Peyer's patch (tissue), 4 donors: ENCODE data around the gene CIZ1. TPM values are rescaled to one million over a fixed set of nuclear protein-coding genes. Genes with fewer than 3 reads are reported as not detected.

ENCODE experiments used
- DNase-seq, 3 donors: peaks; one replicate each; pipeline ENCODE4 v3.0.0-alpha.2; 2017 to 2019
- H3K27ac ChIP-seq, 4 donors: fragments of 200-600 bp; sonication (generic); one replicate each; pipeline ENCODE4 v1.5.1; 2016 to 2019
- H3K27me3 ChIP-seq, 2 donors: fragments of 200-600 bp; sonication (generic); one replicate each; pipeline ENCODE4 v1.5.1; 2019
- H3K36me3 ChIP-seq, 3 donors: fragments of 200-600 bp; sonication (generic); one replicate each; pipeline ENCODE4 v1.5.1; 2016 to 2019
- H3K4me1 ChIP-seq, 4 donors: fragments of 200-600 bp; sonication (generic); one replicate each; pipeline ENCODE4 v1.5.1; 2016 to 2019
- H3K4me3 ChIP-seq, 4 donors: fragments of 200-600 bp; sonication (generic); 1 replicate in 3 of 4; 2 replicates in 1 of 4; pipeline ENCODE4 v1.5.1; 2016 to 2019; ENCODE audit warnings: mild to moderate bottlenecking in 1 of 4
- H3K9me3 ChIP-seq, 4 donors: fragments of 200-600 bp; sonication (generic); one replicate each; pipeline ENCODE4 v1.5.1; 2016 to 2019; ENCODE audit warnings: mild to moderate bottlenecking in 1 of 4
- POLR2A ChIP-seq, 2 donors: fragments of 450-650 bp; IDR thresholded peaks; one replicate each; pipeline ENCODE4 v1.5.1; 2017; ENCODE audit warnings: antibody characterized with exemption in 2 of 2, mild to moderate bottlenecking in 2 of 2, moderate library complexity in 2 of 2
- total RNA-seq, 4 donors: library from RNA; depleted of rRNA; stranded (reverse); fragments of >200 nt; gene quantifications; one replicate each; pipeline ENCODE4 v1.1.0, GENCODE V29; 2016
- TF ChIP-seq, protein P1 (sequence below), 6 experiments: fragments of 450-650 bp in 4 of 6; fragments of 200-600 bp in 2 of 6; sonication (generic) in 1 of 6; IDR thresholded peaks; one replicate each; pipeline ENCODE4 v1.5.1; 2017 to 2019; ENCODE audit warnings: antibody characterized with exemption in 6 of 6, mild to moderate bottlenecking in 3 of 6, moderate library complexity in 1 of 6

Gene CIZ1
- total RNA-seq, 4 donors from 2014 or later = 52.2 to 144 (median 95.3) TPM

DNA sequence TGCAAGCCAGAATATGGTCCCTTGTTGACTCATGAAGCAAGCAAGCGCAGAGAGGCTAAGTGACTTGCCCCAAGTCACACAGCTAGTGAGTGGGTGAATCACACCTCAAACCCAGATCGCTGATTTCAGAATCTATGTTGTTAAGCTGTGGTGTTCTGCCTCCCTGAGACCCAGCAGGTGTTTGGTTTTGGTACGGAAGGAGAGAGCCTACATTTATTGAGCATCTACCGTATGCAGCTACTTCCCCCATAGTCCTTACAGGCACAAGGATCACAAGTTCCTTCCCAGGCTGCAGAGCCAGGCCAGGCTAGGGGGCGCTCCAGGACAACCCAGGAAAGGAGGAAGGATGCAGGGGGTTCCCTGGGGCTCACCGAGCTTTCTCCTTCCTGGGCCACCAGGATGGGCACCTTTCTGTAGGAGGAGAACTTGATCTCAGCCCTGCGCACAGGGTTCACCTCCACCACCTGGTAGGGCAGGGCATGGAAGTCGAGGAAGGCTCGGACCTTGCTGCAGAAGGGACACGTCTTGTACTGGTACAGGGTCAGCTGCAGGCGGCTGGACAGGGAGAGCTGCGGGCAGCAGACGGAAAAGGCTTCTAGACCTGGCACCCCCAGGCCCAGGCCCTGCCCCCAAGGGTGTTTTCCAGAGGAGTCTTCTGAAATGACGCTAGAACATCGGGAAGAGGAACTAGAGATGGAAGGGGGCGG, 66.3 kb downstream of the CIZ1 start:
- peak; percentile 63 to 88 (median 82) for DNase-seq
- no peak overlapping the region for H3K4me3 ChIP-seq

DNA sequence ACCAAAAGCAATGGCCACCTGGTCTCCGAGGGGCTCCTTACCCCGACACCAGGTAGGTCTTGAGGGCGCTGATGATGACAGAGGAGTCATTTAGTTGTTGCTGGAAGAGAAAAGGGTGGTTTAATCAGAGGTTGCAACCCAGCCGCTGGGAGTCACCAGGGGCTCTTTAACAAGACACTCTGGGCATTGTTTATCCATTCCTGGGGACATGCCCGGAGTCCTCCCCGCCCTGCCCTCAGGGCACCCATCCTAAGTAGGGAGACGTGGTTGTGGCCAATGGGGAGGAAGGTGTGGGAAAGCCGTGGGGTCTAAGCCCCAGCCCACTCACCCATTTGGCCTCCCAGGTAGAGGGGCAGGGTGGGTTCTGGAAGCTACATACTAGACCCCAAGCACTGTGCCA, 66.9 kb downstream of the CIZ1 start:
- H3K9me3 ChIP-seq = peaks cover 0 to 3% (median 0%) of the 10 kb centered on the region in 4 donors
- peaks cover 0 to 45% (median 0%) of the 10 kb centered on the region in 3 donors for H3K36me3 ChIP-seq
- no peak overlapping the region for H3K27ac ChIP-seq
- peak in 2 of 3 donors; percentile 33 to 44 for DNase-seq
- no peak overlapping the region for H3K4me3 ChIP-seq
- peaks cover 4 to 29% (median 20%) of the 10 kb centered on the region in 4 donors for H3K4me1 ChIP-seq
- no peaks in the 10 kb centered on the region for H3K27me3 ChIP-seq
- TF ChIP-seq, protein P1, sequence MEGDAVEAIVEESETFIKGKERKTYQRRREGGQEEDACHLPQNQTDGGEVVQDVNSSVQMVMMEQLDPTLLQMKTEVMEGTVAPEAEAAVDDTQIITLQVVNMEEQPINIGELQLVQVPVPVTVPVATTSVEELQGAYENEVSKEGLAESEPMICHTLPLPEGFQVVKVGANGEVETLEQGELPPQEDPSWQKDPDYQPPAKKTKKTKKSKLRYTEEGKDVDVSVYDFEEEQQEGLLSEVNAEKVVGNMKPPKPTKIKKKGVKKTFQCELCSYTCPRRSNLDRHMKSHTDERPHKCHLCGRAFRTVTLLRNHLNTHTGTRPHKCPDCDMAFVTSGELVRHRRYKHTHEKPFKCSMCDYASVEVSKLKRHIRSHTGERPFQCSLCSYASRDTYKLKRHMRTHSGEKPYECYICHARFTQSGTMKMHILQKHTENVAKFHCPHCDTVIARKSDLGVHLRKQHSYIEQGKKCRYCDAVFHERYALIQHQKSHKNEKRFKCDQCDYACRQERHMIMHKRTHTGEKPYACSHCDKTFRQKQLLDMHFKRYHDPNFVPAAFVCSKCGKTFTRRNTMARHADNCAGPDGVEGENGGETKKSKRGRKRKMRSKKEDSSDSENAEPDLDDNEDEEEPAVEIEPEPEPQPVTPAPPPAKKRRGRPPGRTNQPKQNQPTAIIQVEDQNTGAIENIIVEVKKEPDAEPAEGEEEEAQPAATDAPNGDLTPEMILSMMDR (IDR thresholded peaks at IDR 0.05) = no peak
- no peak for TF ChIP-seq POLR2A (IDR thresholded peaks at IDR 0.05)

More for the DNA sequence above, 66.3 kb downstream of the CIZ1 start:
- Histone ChIP-seq H3K4me1 (peaks cover 4 to 30% (median 20%) of the 10 kb centered on the region in 4 donors), H3K36me3 (peaks cover 0 to 44% (median 0%) of the 10 kb centered on the region in 3 donors), H3K9me3 (peaks cover 0 to 3% (median 0%) of the 10 kb centered on the region in 4 donors), H3K27ac (peak overlapping the region in 1 of 4 donors; percentile 46), H3K27me3 (no peaks in the 10 kb centered on the region)
- TF ChIP-seq, protein P1 (IDR thresholded peaks at IDR 0.05) = peak in 5 of 6 experiments; percentile 16 to 57 (median 46)
- no peak for TF ChIP-seq POLR2A (IDR thresholded peaks at IDR 0.05)

DNA sequence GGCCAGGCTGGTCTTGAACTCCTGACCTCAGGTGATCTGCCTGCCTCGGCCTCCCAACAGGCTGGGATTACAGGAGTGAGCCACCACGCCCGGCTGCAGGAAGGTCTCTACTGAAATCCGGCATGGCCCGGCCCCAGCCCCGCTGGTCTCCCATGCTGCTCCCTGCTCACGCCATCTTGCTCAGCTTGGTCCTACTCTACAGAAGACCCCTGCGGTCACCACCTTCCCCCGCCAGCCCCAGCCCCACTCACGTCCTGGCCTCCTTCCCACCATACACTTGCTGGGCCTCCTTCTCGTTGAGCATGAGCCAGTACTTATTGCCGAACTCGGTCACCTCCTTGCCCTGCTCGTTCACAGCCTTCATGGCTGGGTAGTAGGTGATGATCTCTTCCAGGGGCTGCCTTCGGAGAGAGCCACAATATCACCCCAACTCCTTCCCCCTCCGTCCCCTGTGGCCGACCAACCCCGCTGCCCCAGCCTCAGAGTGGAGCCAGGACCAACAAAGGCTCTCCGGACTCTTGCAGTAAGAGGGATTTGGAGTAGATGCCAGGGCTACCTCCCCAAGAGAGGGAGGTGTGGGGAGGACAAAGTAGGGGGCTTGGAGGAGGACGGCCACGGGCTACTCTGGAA, 67.8 kb downstream of the CIZ1 start:
- H3K9me3 ChIP-seq = no peaks in the 10 kb centered on the region
- H3K27ac ChIP-seq = no peak overlapping the region
- no peak overlapping the region for H3K4me3 ChIP-seq
- TF ChIP-seq, protein P1 (IDR thresholded peaks at IDR 0.05) = no peak
- no peak for TF ChIP-seq POLR2A (IDR thresholded peaks at IDR 0.05)
- peaks cover 0 to 45% (median 0%) of the 10 kb centered on the region in 3 donors for H3K36me3 ChIP-seq
- peaks cover 4 to 20% (median 15%) of the 10 kb centered on the region in 4 donors for H3K4me1 ChIP-seq
- no peaks in the 10 kb centered on the region for H3K27me3 ChIP-seq
- peak in 2 of 3 donors; percentile 28 to 38 for DNase-seq

DNA sequence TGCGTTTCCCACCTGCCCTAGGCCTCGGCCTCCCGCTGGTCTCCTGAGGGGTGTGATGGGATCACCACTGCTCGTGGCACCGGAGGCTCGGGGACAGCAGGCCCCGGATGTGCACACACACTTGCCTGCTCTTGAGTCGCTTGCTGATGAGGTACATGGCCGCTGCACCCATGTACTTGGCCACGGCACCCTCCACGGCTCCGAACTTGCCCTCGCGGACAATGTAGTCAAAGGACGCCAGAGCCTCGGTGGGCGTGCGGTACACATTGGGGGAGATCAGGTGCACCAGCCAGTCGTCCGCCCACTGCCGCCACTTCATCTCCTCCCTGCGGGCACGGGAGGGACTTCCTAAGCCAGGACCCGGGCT, 68.6 kb downstream of the CIZ1 start:
- H3K27ac ChIP-seq = no peak overlapping the region
- H3K36me3 ChIP-seq = peaks cover 0 to 45% (median 0%) of the 10 kb centered on the region in 3 donors
- no peak overlapping the region for H3K4me3 ChIP-seq
- peak in 2 of 3 donors; percentile 41 to 42 for DNase-seq
- TF ChIP-seq POLR2A (IDR thresholded peaks at IDR 0.05) = no peak
- TF ChIP-seq, protein P1 (IDR thresholded peaks at IDR 0.05) = no peak
- peaks cover 4 to 25% (median 17%) of the 10 kb centered on the region in 4 donors for H3K4me1 ChIP-seq
- H3K9me3 ChIP-seq = no peaks in the 10 kb centered on the region
- no peaks in the 10 kb centered on the region for H3K27me3 ChIP-seq

DNA sequence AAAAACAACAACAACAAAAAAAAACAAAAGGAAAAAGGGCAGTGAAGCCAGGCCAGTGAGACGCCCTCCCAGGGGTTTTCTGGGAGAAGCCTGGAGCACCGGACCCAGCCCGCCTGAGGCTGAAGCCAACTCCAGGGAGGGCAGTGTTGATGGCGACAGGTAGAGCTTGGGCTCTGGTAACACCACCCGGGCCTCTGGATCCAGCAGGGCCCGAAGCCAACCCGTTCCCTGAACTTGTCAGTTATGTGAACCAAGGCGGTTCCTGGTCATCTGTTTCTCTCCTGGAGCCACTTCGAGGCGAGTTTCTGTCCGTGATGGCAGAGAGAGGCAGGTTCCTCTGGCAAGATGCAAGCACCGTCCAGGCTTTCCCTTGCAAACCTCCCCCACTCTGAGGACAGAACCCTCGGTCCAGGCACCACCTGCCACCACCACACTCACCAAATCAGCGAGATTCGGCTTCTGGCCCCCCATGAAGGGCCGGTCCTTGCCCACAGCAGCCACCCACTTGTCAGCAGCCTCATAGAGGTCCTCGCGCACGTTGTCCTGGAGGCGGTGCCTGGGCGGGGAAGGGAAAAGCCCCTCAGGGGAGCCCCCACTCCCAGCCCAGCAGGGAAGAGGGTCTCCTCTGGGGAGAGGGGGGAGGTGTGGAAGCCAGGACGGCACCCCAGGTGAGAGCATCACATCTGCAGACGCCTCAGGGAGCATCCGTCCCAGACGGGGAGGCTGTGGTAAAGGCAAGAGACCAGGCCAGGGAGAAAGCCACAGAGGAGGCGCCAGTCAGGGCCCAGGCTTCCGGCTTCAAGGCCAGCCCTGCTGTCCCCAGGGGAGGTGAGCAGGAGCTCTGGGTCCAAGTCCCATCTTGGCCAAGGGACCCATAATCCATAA, 69.2 kb downstream of the CIZ1 start:
- no peak overlapping the region for H3K27ac ChIP-seq
- peak in 2 of 3 donors; percentile 41 to 42 for DNase-seq
- no peak for TF ChIP-seq POLR2A (IDR thresholded peaks at IDR 0.05)
- TF ChIP-seq, protein P1 (IDR thresholded peaks at IDR 0.05) = no peak
- H3K36me3 ChIP-seq = peaks cover 0 to 45% (median 0%) of the 10 kb centered on the region in 3 donors
- no peaks in the 10 kb centered on the region for H3K27me3 ChIP-seq
- no peak overlapping the region for H3K4me3 ChIP-seq
- no peaks in the 10 kb centered on the region for H3K9me3 ChIP-seq
- peaks cover 4 to 30% (median 17%) of the 10 kb centered on the region in 4 donors for H3K4me1 ChIP-seq
